ENCODE measurements around the gene AFG3L2. TPM values are rescaled to one million over a fixed set of nuclear protein-coding genes. Genes with fewer than 3 reads are reported as not detected.

Gene AFG3L2
- 55.3 and 56.4 TPM in 2 replicates for total RNA-seq
- long read RNA-seq, partial matches to known transcripts, result 13 of 19 reads
- long read RNA-seq, other reads (novel, unspliced or antisense), result 3 of 19 reads

DNA sequence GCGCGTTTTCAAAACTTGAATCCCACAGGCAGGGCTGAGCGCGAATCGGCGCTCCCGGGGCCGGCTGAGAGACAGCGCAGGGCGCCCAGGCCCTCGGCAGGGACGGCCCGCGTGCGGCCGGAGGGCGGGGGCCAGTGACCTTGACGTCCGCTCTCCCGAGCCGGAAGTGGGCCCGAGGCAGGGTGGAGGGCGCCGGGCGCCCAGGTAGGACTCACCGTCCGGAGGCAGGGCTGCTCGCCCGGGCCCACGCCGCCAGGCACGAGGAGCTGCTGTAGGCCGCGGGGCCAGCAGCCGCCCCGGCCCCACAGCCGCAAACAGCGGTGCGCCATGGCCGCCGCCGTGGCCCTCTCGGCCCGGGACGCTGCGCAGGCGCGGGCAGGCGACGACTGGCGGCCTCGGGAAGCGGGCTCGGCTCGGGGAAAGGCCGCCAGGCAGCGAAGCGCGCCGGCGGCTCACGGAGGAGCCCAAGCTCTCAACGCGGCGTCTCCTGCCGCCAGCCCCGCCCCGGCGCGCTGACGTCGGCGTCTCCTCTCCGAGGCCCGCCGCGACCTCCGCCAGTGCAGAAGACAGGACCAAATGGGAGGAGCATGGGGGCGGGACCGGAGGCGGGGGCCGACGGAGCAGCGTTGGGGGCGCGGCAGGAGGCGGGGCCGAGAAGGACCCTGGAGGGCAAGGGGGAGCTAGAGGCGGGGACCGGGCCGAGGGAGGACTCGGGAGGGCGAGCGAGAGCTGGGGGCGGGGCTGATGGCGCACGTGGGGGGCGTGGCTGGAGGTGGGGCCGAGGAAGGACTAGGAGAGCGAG lies at the start of gene AFG3L2:
TSS of gene AFG3L2 (minus strand) at position 474 of the 802 bp plus-strand sequence. CDS start at position 329, 145 bp downstream.
- peak within 1 kb of the TSS; percentile 99 for H3K27ac Mint-ChIP-seq (ENCODE audit: unreplicated experiment)
- peaks cover 43% of the 10 kb centered on the region for H3K4me1 Mint-ChIP-seq
- no peaks in the 10 kb centered on the region for H3K9me3 Mint-ChIP-seq

GRCh38 chr18:12424252-12424651 lies 47.2 kb upstream of the AFG3L2 start:
- H3K27ac Mint-ChIP-seq (ENCODE audit: unreplicated experiment), result no peak overlapping the region
- no peak for DNase-seq (ENCODE audit: low read depth, low spot score)
- peaks cover 3% of the 10 kb centered on the region for H3K36me3 Mint-ChIP-seq (ENCODE audit: low read depth)
- H3K27me3 Mint-ChIP-seq (ENCODE audit: low read depth), result no peaks in the 10 kb centered on the region
- H3K4me1 Mint-ChIP-seq, result peaks cover 14% of the 10 kb centered on the region
- TF ChIP-seq CTCF (conservative IDR thresholded peaks at IDR 0.05), result no peak
- H3K4me3 Mint-ChIP-seq, result peak overlapping the region; percentile 21
- no peaks in the 10 kb centered on the region for H3K9me3 Mint-ChIP-seq

More for the DNA sequence above, at the start of gene AFG3L2:
- no peaks in the 10 kb centered on the region for H3K27me3 Mint-ChIP-seq (ENCODE audit: low read depth)
- peaks cover 8% of the 10 kb centered on the region for H3K36me3 Mint-ChIP-seq (ENCODE audit: low read depth)
- H3K4me3 Mint-ChIP-seq, result peak within 1 kb of the TSS; percentile 95
- DNase-seq (ENCODE audit: low read depth, low spot score), result peak; percentile 54
- TF ChIP-seq CTCF (conservative IDR thresholded peaks at IDR 0.05), result no peak

- no peak for TF ChIP-seq CTCF (conservative IDR thresholded peaks at IDR 0.05)
- Mint-ChIP-seq H3K4me3 (peak overlapping the region; percentile 21), H3K27me3 (ENCODE audit: low read depth) (no peaks in the 10 kb centered on the region)
Measured at GRCh38 chr18:12423820-12424219, 46.8 kb upstream of the AFG3L2 start.

DNA sequence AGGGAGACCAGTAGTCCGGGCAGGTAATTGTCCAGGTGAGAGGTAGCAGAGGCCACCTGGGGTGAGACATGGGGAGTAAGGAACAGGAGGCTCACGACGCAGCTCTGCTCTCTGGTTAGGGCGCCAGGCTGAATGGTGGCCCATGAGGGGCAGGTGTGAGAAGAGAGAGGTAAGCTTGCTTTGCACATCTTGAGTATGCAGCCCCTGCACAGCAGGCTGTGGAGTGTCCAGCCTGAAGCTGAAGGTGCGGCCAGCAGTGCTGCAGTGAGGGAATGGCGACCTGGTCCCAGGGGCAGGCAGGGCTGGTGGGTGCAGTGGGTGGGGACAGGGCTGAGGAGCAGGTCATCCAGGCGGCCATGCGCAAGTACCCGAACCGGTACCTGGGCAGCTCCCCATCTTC lies 46.4 kb upstream of the AFG3L2 start:
- Mint-ChIP-seq H3K4me1 (peaks cover 18% of the 10 kb centered on the region), H3K27ac (ENCODE audit: unreplicated experiment) (no peak overlapping the region), H3K27me3 (ENCODE audit: low read depth) (no peaks in the 10 kb centered on the region), H3K4me3 (peak overlapping the region; percentile 38), H3K36me3 (ENCODE audit: low read depth) (no peaks in the 10 kb centered on the region), H3K9me3 (no peaks in the 10 kb centered on the region)
- no peak for DNase-seq (ENCODE audit: low read depth, low spot score)
- no peak for TF ChIP-seq CTCF (conservative IDR thresholded peaks at IDR 0.05)

More at GRCh38 chr18:12423820-12424219, 46.8 kb upstream of the AFG3L2 start:
- H3K27ac Mint-ChIP-seq (ENCODE audit: unreplicated experiment), result no peak overlapping the region
- peaks cover 14% of the 10 kb centered on the region for H3K4me1 Mint-ChIP-seq
- H3K36me3 Mint-ChIP-seq (ENCODE audit: low read depth), result peaks cover 3% of the 10 kb centered on the region
- DNase-seq (ENCODE audit: low read depth, low spot score), result no peak
- no peaks in the 10 kb centered on the region for H3K9me3 Mint-ChIP-seq

GRCh38 chr18:12422936-12423335 lies 45.9 kb upstream of the AFG3L2 start:
- peaks cover 22% of the 10 kb centered on the region for H3K4me1 Mint-ChIP-seq
- H3K27ac Mint-ChIP-seq (ENCODE audit: unreplicated experiment), result no peak overlapping the region
- no peaks in the 10 kb centered on the region for H3K27me3 Mint-ChIP-seq (ENCODE audit: low read depth)
- no peak for DNase-seq (ENCODE audit: low read depth, low spot score)
- no peak for TF ChIP-seq CTCF (conservative IDR thresholded peaks at IDR 0.05)
- H3K4me3 Mint-ChIP-seq, result peak overlapping the region; percentile 85
- no peaks in the 10 kb centered on the region for H3K36me3 Mint-ChIP-seq (ENCODE audit: low read depth)
- no peaks in the 10 kb centered on the region for H3K9me3 Mint-ChIP-seq
